COLO829 (cell line): ENCODE data around the gene DHRSX.
"Not testable (repeated sequence)": the region's sequence is repeated elsewhere in the genome, so short reads cannot be mapped to it uniquely, and the experiment has no call there.

Experiments
- DNase-seq: peaks from one replicate; pipeline ENCODE4 v3.0.0; 2012; ENCODE audit warnings: low spot score

The DHRSX gene

GRCh38 chrX:2519638-2520037 lies 18.9 kb upstream of the DHRSX start:
- DNase-seq, result not testable (repeated sequence)

DNA sequence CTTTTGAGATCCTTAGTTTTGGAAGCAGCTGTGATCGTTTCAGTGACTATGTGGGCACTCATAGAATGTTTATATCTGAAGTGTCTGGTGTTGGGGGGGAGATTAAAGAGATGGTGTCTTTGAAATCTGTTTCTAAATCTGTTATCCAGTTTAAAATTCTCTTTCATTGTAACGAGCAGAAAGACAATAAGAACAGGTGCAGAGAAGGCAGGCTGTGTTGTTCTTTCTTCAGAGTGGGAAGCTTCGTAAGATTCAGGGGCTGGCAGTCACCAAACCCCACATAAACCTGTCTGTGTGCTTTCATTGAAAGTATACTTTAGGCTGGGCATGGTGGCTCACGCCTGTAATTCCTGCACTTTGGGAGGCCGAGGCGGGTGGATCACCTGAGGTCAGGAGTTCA lies 16.3 kb upstream of the DHRSX start:
- DNase-seq, result no peak

DNA sequence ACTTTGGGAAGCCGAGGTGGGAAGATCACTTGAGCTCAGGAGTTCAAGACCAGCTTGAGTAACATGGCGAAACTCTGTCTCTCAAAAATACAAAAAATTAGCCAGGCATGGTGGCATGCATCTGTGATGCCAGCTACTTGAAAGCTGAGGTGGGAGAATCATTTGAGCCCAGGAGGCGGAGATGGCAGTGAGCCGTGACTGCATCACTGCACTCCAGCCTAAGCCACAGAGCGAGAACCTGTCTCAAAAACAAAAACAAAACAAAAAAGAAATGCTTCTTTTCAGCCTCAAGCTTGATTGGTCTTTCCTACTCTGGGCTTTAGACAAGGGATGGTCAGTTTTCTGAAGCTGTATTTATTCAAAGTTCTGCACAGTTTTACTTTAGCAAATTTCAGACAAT lies 15.8 kb upstream of the DHRSX start:
- DNase-seq, result no peak

DNA sequence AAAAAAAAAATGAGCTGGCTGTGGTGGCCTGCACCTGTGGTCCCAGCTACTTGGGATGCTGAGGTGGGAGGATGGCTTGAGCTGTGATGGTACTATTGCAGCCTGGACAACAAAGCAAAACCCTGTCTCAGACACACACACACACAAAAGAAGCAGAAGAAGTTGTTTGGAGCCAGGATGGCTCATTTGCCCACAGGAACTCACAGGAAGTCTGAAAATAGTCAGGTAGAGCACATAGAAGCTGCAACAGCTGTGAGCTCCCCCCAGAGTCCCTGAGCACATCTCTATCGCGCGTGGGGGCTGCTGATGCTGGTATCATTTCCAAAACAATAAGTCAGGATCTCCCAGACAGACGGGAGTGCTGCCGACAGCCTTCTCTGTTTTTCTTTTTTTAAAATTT lies 13.4 kb upstream of the DHRSX start:
- no peak for DNase-seq

GRCh38 chrX:2513121-2513664 lies 12.4 kb upstream of the DHRSX start:
- DNase-seq, result no peak

- no peak for DNase-seq
Observed at GRCh38 chrX:2512501-2512900, 11.7 kb upstream of the DHRSX start.

- DNase-seq, result no peak
Observed at GRCh38 chrX:2511326-2511725, 10.6 kb upstream of the DHRSX start.

DNA sequence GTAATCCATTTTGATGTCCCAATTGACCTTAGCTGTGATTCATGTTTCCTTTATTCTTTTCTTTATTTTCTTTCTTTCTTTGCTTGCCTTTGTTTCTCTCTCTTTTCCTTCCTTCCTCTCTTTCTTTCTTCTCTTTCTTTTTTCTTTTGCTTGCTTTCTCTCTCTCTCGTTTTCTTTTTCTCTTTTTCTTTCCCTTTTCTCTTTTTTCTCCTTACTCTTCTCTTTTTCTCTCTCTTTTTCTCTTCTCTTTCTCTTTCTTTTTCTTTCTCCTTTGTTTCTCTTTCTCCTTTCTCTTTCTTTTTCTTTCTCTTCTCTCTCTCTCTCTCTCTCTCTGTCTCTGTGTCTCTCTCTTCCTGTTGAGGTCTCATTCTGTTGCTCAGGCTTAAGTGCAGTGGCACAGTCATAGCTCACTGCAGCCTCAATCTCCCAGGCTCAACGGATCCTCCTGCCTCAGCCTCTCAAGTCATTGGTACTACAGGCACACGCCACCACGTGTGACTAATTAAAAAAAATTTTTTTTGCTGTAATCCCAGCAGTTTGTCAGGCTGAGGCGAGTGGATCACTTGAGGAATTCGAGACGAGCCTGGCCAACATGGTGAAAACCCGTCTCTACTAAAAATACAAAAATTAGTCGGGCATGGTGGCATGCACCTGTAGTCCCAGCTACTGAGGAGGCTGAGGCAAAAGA lies 8.0 kb upstream of the DHRSX start:
- DNase-seq, result no peak

DNA sequence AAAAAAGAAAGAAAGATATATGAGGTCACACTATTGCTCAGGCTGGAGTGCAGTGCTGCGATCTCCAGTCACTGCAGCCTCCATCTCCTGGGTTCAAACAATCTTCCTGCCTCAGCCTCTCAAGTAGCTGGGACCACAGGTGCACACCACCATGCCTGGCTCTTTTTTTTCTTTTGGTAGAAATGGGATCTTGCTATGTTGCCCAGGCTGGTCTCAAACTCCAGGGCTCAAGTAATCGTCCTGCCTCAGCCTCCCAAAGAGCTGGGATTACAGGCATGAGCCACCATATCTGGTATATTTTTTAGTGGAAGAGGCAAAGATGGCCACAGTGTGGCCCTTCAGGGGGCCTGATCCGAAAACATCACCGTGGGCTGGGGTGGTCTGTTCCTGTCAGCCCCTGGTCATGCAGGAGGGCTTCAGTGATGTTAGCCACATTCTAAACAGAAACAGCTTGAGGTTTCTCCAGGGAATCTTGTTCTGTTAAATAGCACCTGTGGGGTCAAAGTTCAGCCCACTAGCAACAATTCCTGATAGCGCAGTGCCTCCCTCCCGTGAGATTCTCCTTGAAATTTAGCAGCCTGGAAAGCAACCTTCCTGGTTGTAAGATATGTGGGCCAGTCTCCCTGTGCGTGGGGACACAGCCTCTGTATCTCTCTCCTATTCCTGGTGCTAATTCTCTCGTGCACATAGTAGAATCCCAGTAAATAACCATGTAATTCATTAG lies 7.3 kb upstream of the DHRSX start:
- DNase-seq, result no peak

- no peak for DNase-seq
Observed at GRCh38 chrX:2507196-2507595, 6.4 kb upstream of the DHRSX start.

DNA sequence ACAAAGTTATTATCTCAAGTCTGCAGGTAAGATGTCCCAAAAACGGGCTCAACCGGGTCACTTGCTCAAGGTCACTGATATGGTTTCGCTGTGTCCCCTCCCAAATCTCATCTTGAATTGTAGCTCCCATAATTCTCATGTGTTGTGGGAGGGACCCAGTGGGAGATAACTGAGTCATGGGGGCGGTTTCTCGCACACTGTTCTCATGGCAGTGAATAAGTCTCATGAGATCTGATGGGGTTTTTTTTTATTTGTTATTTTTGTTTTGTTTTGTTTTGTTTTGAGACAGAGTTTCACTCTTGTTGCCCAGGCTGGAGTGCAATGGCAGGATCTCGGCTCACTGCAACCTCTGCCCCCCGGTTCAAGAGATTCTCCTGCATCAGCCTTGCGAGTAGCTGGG lies 4.6 kb upstream of the DHRSX start:
- not testable (repeated sequence) for DNase-seq

DNA sequence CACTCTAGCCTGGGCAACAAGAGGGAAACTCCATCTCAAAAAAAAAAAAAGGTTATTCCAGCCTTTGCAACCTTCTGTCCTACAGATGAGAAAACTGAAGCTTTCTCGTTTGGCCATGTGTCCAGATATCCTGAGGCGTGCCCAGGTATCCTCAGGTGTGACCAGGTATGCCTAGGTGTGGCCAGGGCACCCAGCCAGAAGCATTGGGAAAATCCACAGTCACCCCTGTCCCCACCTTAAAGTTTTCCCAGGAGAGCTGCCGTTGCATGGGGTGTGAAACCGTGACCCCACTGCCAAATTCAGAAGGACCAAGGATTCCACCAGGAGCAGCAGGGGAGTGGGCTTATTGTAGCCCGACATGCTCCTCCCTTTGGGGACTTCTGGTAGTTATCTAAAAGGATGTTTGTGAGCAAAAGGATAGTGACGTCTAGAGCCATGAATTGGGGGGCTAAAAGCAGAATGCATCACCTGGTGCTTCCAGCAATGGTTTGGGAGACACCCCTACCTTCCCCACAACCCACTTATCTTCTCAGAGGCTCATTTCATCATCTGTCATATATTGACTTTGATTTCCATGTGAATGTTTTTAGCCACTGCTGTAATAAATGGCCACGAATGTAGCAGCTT lies 4.0 kb upstream of the DHRSX start:
- DNase-seq, result no peak

DNA sequence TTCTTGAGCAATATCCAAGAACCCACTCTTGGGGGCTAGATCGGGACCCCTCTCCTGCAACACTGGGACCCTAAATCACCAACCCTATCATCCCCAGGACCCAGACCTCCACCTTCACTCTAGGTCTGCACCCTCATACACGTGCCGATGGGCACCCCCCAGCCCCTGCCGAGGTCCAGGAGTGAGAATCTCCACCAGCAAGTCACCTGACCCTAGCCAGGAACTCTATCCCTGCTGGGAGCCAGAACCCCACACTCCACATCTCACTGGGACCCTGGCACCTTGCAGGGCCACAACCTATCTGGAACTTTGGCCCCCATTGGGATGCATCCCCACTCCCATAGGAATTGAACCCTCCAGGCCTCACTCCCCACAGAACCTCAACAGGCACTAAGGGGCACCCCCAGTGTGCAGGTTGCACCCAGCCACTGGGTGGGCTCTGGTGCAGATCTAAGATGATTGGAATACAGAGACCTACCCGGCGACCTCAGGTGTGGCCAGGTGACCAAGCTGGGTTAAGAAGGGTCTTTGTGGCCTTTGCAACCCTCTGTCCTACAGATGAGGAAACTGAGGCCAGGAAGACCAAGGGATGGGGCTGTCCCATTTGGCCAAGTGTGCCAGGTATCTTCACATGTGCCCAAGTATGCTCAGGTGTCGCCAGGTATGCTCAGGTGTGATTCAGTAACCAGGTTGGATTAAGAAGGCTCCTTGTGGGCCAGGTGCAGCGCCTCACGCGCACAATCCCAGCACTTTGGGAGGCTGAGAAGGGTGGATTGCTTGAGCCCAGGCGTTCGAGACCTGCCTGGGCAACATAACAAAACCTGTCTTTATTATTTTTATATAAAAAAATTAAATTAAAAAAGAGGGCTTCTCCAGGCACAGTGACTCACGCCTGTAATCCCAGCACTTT lies 3.1 kb upstream of the DHRSX start:
- DNase-seq, result no peak

DNA sequence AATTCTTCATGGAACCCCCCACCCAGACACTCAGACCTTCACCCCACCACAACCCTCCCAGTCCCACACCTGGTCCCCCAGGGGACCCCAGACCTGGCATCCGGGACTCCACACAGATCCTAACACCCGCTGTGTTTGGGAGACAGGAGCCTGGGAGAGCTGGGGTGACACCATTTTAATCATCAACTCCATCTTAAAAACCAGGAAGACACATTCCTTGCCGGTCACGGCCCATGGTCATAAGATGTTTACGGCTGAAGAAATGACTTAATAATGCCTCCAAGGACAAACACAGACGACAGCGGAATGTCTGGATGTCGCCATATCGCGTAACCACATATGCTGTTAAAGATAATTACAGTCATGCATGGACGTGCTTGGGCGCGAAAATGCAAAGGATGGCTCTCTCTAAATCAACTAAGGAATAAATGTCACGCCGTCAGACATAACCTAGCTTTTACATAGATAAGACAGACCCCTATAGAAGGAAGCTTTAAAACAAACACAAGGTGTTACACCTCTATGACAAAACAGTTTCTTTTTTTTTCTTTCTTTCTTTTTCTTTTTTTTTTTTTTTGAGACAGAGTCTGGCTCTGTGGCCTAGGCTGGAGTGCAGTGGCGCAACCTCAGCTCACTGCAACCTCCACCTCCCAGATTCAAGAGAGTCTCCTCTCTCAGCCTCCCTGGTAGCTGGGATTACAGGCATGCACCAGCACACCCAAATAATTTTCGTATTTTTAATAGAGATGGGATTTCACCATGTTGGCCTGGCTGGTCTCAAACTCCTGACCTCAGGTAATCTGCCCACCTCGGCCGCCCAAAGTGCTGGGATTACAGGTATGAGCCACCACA lies 2.1 kb upstream of the DHRSX start:
- no peak for DNase-seq

DNA sequence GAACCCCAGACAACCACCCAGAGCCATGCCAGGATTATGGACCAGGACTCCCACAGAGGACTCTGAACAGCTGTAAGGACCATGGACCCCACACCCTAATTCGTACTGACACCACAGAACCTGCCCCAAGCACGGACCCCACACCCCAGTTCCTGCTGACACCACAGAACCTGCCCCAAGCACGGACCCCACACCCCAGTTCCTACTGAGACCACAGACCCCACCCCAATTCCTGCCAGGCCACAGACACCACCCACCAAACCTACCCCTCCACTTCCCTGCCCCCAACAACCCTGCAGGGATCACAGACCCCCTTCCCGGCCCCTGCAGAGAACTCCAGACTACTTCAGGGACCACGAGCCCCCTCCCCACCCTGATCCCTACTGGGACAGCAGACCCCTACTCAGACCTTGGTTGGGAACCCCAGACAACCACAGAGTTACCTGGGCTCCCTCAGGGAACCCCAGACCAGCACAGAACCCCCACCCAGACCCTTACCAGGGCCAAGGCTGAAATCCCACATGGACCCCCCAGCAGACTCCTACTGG lies 1.4 kb upstream of the DHRSX start:
- DNase-seq, result no peak

- DNase-seq, result no peak
Observed at GRCh38 chrX:2501559-2502102, 855 bp upstream of the DHRSX start.

- no peak for DNase-seq
Observed at GRCh38 chrX:2500091-2500802, 529 bp downstream of the DHRSX start.

DNA sequence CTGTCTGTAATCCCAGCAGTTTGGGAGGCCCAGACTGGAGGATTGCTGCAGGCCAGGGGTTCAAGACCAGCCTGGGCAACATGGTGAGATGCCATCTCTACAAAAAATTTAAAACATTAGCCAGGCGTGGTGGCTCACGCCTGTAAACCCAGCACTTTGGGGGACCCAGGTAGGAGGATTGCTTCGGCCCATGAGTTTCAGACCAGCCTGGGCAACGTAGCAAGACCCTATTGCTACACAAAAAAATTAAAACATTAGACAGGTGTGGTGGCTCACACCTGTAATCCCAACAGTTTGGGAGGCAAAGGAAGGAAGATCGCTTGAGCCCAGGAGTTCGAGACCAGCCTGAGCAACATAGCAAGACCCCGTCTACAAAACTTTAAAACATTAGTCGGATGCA lies 1.3 kb downstream of the DHRSX start:
- no peak for DNase-seq

- DNase-seq, result no peak
Observed at GRCh38 chrX:2498781-2499302, 1.9 kb downstream of the DHRSX start.
